ELF-1 (cell line): ENCODE results near the gene RPS14.

ENCODE experiments used
- DNase-seq: peaks from one replicate; pipeline ENCODE4 v3.0.0-alpha.2; 2016; ENCODE audit warnings: low read depth, low spot score

The RPS14 gene

GRCh38 chr5:150400316-150401075, 49.0 kb downstream of the RPS14 start:
- no peak for DNase-seq

GRCh38 chr5:150399524-150400211, 49.9 kb downstream of the RPS14 start:
- DNase-seq, result no peak

- peak; percentile 62 for DNase-seq
Observed at GRCh38 chr5:150398722-150399523, 50.6 kb downstream of the RPS14 start.

GRCh38 chr5:150397782-150398721, 51.5 kb downstream of the RPS14 start:
- no peak for DNase-seq

GRCh38 chr5:150397146-150397781, 52.3 kb downstream of the RPS14 start:
- DNase-seq, result no peak

GRCh38 chr5:150396267-150396666, 53.3 kb downstream of the RPS14 start:
- DNase-seq, result no peak

GRCh38 chr5:150395688-150395975, 53.9 kb downstream of the RPS14 start:
- DNase-seq, result no peak

GRCh38 chr5:150394912-150395687, 54.4 kb downstream of the RPS14 start:
- DNase-seq, result no peak

- peak; percentile 34 for DNase-seq
Observed at GRCh38 chr5:150394131-150394530, 55.4 kb downstream of the RPS14 start.

GRCh38 chr5:150393096-150393645, 56.4 kb downstream of the RPS14 start:
- no peak for DNase-seq

- no peak for DNase-seq
Observed at GRCh38 chr5:150392680-150393079, 56.9 kb downstream of the RPS14 start.
